Neural cell (in vitro differentiated cells): ENCODE data around the gene GABRG3. TPM values are rescaled to one million over a fixed set of nuclear protein-coding genes. Genes with fewer than 3 reads are reported as not detected.

Experiments used
- H2AFZ ChIP-seq: fragments of 200-600, 300-800 bp; sonication (generic), shearing (Covaris generic); 2 replicates; pipeline ENCODE4 v1.6.0; 2014; ENCODE audit warnings: low read depth, mild to moderate bottlenecking, antibody characterized with exemption, low read length, moderate library complexity
- H3F3A ChIP-seq: fragments of 200-600 bp; shearing (Covaris generic); 2 replicates; pipeline ENCODE4 v1.6.1; 2016; ENCODE audit warnings: mild to moderate bottlenecking, moderate library complexity, mixed read lengths, antibody characterized with exemption, low read length; ENCODE audit not compliant: insufficient read depth, poor library complexity, severe bottlenecking
- H3K27ac ChIP-seq: fragments of 200-600, 300-800 bp; sonication (generic), shearing (Covaris generic); 2 replicates; pipeline ENCODE4 v1.5.1; 2014; ENCODE audit warnings: mild to moderate bottlenecking, low read length, moderate library complexity
- H3K27me3 ChIP-seq: fragments of 300-800, 200-600 bp; sonication (generic), shearing (Covaris generic); 2 replicates; pipeline ENCODE4 v1.6.0; 2014; ENCODE audit warnings: mild to moderate bottlenecking, low read depth, low read length, moderate library complexity; ENCODE audit not compliant: insufficient read depth
- H3K36me3 ChIP-seq: fragments of 300-800, 200-600 bp; sonication (generic), shearing (Covaris generic); 2 replicates; pipeline ENCODE4 v1.5.1; 2014; ENCODE audit warnings: mild to moderate bottlenecking, antibody characterized with exemption, low read length, moderate library complexity; ENCODE audit not compliant: insufficient read depth
- H3K4me2 ChIP-seq: fragments of 300-800, 200-600 bp; sonication (generic), shearing (Covaris generic); 2 replicates; pipeline ENCODE4 v1.6.0; 2014; ENCODE audit warnings: mild to moderate bottlenecking, low read length
- H3K4me3 ChIP-seq: fragments of 300-800, 200-600 bp; sonication (generic), shearing (Covaris generic); 2 replicates; pipeline ENCODE4 v1.5.1; 2014; ENCODE audit warnings: mild to moderate bottlenecking, low read length, moderate library complexity
- H3K79me2 ChIP-seq: fragments of 200-600 bp; shearing (Covaris generic); replicated peaks from 2 replicates; pipeline ENCODE4 v1.6.0; 2014; ENCODE audit warnings: mild to moderate bottlenecking, low read length, moderate library complexity; ENCODE audit not compliant: insufficient read depth
- H3K9ac ChIP-seq: fragments of 300-800, 200-600 bp; sonication (generic), shearing (Covaris generic); 2 replicates; pipeline ENCODE4 v1.6.1; 2016; ENCODE audit warnings: mild to moderate bottlenecking, low read length, mixed read lengths
- H3K9me2 ChIP-seq: fragments of 200-600 bp; shearing (Covaris generic); 2 replicates; pipeline ENCODE4 v1.6.1; 2016; ENCODE audit warnings: mild to moderate bottlenecking, low read length, mixed read lengths; ENCODE audit not compliant: insufficient read depth
- H3K9me3 ChIP-seq: fragments of 200-600, 300-800 bp; sonication (generic), shearing (Covaris generic); 2 replicates; pipeline ENCODE4 v1.6.1; 2016; ENCODE audit warnings: mild to moderate bottlenecking, mixed run types, low read length, moderate library complexity, mixed read lengths
- H4K20me1 ChIP-seq: fragments of 200-600 bp; shearing (Covaris generic); 2 replicates; pipeline ENCODE4 v1.6.1; 2016; ENCODE audit warnings: mild to moderate bottlenecking, mixed run types; ENCODE audit not compliant: insufficient read depth
- EP300 ChIP-seq: fragments of 450-650 bp; conservative IDR thresholded peaks from 2 replicates; pipeline ENCODE4 v1.6.1; 2014; ENCODE audit warnings: antibody characterized with exemption, mild to moderate bottlenecking, moderate library complexity; ENCODE audit not compliant: poor library complexity, severe bottlenecking
- EZH2 ChIP-seq: fragments of 200-600, 300-800 bp; shearing (Covaris generic), sonication (generic); IDR thresholded peaks from 2 replicates; pipeline ENCODE4 v1.6.1; 2014; ENCODE audit warnings: antibody characterized with exemption, low read length, borderline replicate concordance, mild to moderate bottlenecking; ENCODE audit not compliant: insufficient read depth, poor library complexity, severe bottlenecking
- MXI1 ChIP-seq: fragments of 450-650 bp; conservative IDR thresholded peaks from 2 replicates; pipeline ENCODE4 v1.6.1; 2014; ENCODE audit warnings: antibody characterized with exemption, mild to moderate bottlenecking; ENCODE audit not compliant: poor library complexity, severe bottlenecking
- POLR2AphosphoS5 ChIP-seq: IDR thresholded peaks from 2 replicates; pipeline ENCODE4 v1.6.1; 2012
- RAD21 ChIP-seq: fragments of 450-650 bp; conservative IDR thresholded peaks from 2 replicates; pipeline ENCODE4 v1.6.1; 2014; ENCODE audit warnings: antibody characterized with exemption, mild to moderate bottlenecking, moderate library complexity
- SMC3 ChIP-seq: fragments of 450-650 bp; conservative IDR thresholded peaks from 2 replicates; pipeline ENCODE4 v1.6.1; 2014; ENCODE audit warnings: antibody characterized with exemption, mild to moderate bottlenecking, moderate library complexity; ENCODE audit not compliant: poor library complexity
- TAF1 ChIP-seq: IDR thresholded peaks from 2 replicates; pipeline ENCODE4 v1.6.1; 2012; ENCODE audit warnings: low read depth
- polyA plus RNA-seq: library from polyadenylated mRNA; depleted of rRNA; stranded (reverse); fragments of >200 nt; gene quantifications from 2 replicates; pipeline ENCODE4 v1.2.3, GENCODE V29; 2014
- TF ChIP-seq, protein P1 (sequence below): IDR thresholded peaks from 2 replicates; pipeline ENCODE4 v1.6.1; 2012; ENCODE audit warnings: borderline replicate concordance
- TF ChIP-seq, protein P2 (sequence below): fragments of 450-650 bp; IDR thresholded peaks from 2 replicates; pipeline ENCODE4 v1.5.1; 2014; ENCODE audit warnings: antibody characterized with exemption, mild to moderate bottlenecking, moderate library complexity; ENCODE audit not compliant: poor library complexity, severe bottlenecking

The GABRG3 gene
- polyA plus RNA-seq, 1 donor from 2014 or later: 1.2 TPM

DNA sequence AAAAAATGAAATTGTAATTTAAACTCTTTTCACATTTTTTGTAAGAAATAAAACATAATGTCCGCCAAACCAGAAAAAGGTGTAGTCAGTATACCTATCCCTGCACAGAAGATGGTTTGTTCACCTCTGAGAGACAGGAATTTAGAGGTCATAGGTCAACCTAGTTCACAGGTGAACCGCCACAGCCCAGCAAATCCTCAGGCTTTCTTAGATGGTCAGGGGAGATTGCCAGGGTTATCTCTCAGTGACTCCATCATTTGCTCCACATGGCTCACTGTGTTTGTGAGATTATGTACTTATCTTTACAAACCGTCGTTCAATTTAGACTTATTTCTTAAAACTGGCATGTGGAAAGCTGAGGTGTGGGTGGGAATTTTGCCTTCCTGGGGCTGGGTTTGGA lies 264.2 kb downstream of the GABRG3 start:
- H3K27ac ChIP-seq: no peak overlapping the region
- H3K9me3 ChIP-seq: no peaks in the 10 kb centered on the region
- no peaks in the 10 kb centered on the region for H4K20me1 ChIP-seq
- H3K27me3 ChIP-seq: no peaks in the 10 kb centered on the region
- no peaks in the 10 kb centered on the region for H3K79me2 ChIP-seq
- no peak for TF ChIP-seq EZH2
- TF ChIP-seq POLR2AphosphoS5: no peak
- TF ChIP-seq, protein P1, sequence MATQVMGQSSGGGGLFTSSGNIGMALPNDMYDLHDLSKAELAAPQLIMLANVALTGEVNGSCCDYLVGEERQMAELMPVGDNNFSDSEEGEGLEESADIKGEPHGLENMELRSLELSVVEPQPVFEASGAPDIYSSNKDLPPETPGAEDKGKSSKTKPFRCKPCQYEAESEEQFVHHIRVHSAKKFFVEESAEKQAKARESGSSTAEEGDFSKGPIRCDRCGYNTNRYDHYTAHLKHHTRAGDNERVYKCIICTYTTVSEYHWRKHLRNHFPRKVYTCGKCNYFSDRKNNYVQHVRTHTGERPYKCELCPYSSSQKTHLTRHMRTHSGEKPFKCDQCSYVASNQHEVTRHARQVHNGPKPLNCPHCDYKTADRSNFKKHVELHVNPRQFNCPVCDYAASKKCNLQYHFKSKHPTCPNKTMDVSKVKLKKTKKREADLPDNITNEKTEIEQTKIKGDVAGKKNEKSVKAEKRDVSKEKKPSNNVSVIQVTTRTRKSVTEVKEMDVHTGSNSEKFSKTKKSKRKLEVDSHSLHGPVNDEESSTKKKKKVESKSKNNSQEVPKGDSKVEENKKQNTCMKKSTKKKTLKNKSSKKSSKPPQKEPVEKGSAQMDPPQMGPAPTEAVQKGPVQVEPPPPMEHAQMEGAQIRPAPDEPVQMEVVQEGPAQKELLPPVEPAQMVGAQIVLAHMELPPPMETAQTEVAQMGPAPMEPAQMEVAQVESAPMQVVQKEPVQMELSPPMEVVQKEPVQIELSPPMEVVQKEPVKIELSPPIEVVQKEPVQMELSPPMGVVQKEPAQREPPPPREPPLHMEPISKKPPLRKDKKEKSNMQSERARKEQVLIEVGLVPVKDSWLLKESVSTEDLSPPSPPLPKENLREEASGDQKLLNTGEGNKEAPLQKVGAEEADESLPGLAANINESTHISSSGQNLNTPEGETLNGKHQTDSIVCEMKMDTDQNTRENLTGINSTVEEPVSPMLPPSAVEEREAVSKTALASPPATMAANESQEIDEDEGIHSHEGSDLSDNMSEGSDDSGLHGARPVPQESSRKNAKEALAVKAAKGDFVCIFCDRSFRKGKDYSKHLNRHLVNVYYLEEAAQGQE: no peak
- TF ChIP-seq, protein P2, sequence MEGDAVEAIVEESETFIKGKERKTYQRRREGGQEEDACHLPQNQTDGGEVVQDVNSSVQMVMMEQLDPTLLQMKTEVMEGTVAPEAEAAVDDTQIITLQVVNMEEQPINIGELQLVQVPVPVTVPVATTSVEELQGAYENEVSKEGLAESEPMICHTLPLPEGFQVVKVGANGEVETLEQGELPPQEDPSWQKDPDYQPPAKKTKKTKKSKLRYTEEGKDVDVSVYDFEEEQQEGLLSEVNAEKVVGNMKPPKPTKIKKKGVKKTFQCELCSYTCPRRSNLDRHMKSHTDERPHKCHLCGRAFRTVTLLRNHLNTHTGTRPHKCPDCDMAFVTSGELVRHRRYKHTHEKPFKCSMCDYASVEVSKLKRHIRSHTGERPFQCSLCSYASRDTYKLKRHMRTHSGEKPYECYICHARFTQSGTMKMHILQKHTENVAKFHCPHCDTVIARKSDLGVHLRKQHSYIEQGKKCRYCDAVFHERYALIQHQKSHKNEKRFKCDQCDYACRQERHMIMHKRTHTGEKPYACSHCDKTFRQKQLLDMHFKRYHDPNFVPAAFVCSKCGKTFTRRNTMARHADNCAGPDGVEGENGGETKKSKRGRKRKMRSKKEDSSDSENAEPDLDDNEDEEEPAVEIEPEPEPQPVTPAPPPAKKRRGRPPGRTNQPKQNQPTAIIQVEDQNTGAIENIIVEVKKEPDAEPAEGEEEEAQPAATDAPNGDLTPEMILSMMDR: no peak
- no peak for TF ChIP-seq RAD21
- no peak for TF ChIP-seq TAF1
- no peak for TF ChIP-seq SMC3
- no peak for TF ChIP-seq EP300
- TF ChIP-seq MXI1: no peak
- no peaks in the 10 kb centered on the region for H3K9me2 ChIP-seq
- H3K9ac ChIP-seq: no peak overlapping the region
- H3K4me2 ChIP-seq: no peak overlapping the region
- no peak overlapping the region for H3K4me3 ChIP-seq
- H3K36me3 ChIP-seq: no peaks in the 10 kb centered on the region
- no peaks in the 10 kb centered on the region for H3F3A ChIP-seq
- no peak overlapping the region for H2AFZ ChIP-seq

DNA sequence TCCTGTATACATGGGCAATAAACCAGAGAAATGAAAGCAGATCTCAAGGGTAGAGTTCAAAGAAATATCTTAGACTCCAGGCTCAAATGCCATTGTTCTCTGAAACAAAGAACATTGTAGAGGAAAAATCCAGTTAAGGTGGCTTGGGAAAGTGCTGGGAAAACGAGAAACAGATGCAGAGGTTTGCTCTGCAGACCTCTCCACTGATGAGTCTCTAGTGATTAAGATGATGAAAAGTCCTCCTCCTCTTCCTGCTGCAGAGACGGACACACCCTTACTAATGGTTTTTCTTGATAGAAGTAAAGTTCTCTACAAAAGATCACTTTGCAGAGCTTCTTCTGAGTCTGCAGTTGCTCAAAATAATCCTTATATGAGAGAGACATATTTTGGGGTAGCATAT lies 264.7 kb downstream of the GABRG3 start:
- no peaks in the 10 kb centered on the region for H3K9me2 ChIP-seq
- no peak overlapping the region for H3K27ac ChIP-seq
- TF ChIP-seq EP300 (no peak), SMC3 (no peak), TAF1 (no peak), MXI1 (no peak), RAD21 (no peak), EZH2 (no peak), POLR2AphosphoS5 (no peak)
- TF ChIP-seq, protein P2: no peak
- TF ChIP-seq, protein P1: no peak
- H3K79me2 ChIP-seq: no peaks in the 10 kb centered on the region
- no peaks in the 10 kb centered on the region for H4K20me1 ChIP-seq
- no peaks in the 10 kb centered on the region for H3F3A ChIP-seq
- no peak overlapping the region for H2AFZ ChIP-seq
- H3K4me3 ChIP-seq: no peak overlapping the region
- H3K4me2 ChIP-seq: no peak overlapping the region
- H3K36me3 ChIP-seq: no peaks in the 10 kb centered on the region
- no peaks in the 10 kb centered on the region for H3K9me3 ChIP-seq
- no peaks in the 10 kb centered on the region for H3K27me3 ChIP-seq
- H3K9ac ChIP-seq: no peak overlapping the region
